ENCODE results near the gene UBAC2. TPM values are rescaled to one million over a fixed set of nuclear protein-coding genes. Genes with fewer than 3 reads are reported as not detected.

The UBAC2 gene
- total RNA-seq, 3 donors from 2014 or later, result 57.4 to 74.2 (median 67.5) TPM

- ATAC-seq, result no peak
- H3K9me3 ChIP-seq, result no peaks in the 10 kb centered on the region
- TF ChIP-seq CTCF (IDR thresholded peaks at IDR 0.05), result no peak
- DNase-seq, result no peak
- no peaks in the 10 kb centered on the region for H3K36me3 ChIP-seq (ENCODE audit: low read depth)
- H3K4me3 ChIP-seq, result no peak overlapping the region
- H3K4me1 ChIP-seq (ENCODE audit: low read depth), result no peaks in the 10 kb centered on the region
- intact Hi-C loops (cut with DNase I, micrococcal nuclease), result no loop called here
These were observed 193.4 kb downstream of the UBAC2 start for GRCh38 chr13:99393791-99394735.

GRCh38 chr13:99395436-99395835 lies 194.8 kb downstream of the UBAC2 start:
- no peak for TF ChIP-seq CTCF (IDR thresholded peaks at IDR 0.05)
- Histone ChIP-seq H3K4me1 (ENCODE audit: low read depth) (no peaks in the 10 kb centered on the region), H3K4me3 (no peak overlapping the region), H3K36me3 (ENCODE audit: low read depth) (no peaks in the 10 kb centered on the region), H3K9me3 (no peaks in the 10 kb centered on the region)
- ATAC-seq (no peak), DNase-seq (no peak)
- intact Hi-C loops (cut with DNase I, micrococcal nuclease), result no loop called here

GRCh38 chr13:99396446-99396845 lies 195.8 kb downstream of the UBAC2 start:
- ATAC-seq, result no peak
- Histone ChIP-seq H3K36me3 (ENCODE audit: low read depth) (no peaks in the 10 kb centered on the region), H3K4me1 (ENCODE audit: low read depth) (no peaks in the 10 kb centered on the region), H3K4me3 (no peak overlapping the region), H3K9me3 (no peaks in the 10 kb centered on the region)
- TF ChIP-seq CTCF (IDR thresholded peaks at IDR 0.05), result no peak
- no peak for DNase-seq
- intact Hi-C loops (cut with DNase I, micrococcal nuclease), result no loop called here

- H3K4me3 ChIP-seq, result no peak overlapping the region
- intact Hi-C loops (cut with DNase I, micrococcal nuclease), result no loop called here
- TF ChIP-seq CTCF (IDR thresholded peaks at IDR 0.05), result no peak
- H3K4me1 ChIP-seq (ENCODE audit: low read depth), result no peaks in the 10 kb centered on the region
- H3K9me3 ChIP-seq, result no peaks in the 10 kb centered on the region
- DNase-seq (no peak), ATAC-seq (no peak)
- H3K36me3 ChIP-seq (ENCODE audit: low read depth), result no peaks in the 10 kb centered on the region
These were observed 197.4 kb downstream of the UBAC2 start for GRCh38 chr13:99398071-99398470.

GRCh38 chr13:99398916-99399622 lies 198.4 kb downstream of the UBAC2 start:
- intact Hi-C loops (cut with DNase I, micrococcal nuclease), result no loop called here
- DNase-seq, result no peak
- no peak overlapping the region for H3K4me3 ChIP-seq
- no peaks in the 10 kb centered on the region for H3K9me3 ChIP-seq
- ATAC-seq, result no peak
- no peak for TF ChIP-seq CTCF (IDR thresholded peaks at IDR 0.05)
- H3K4me1 ChIP-seq (ENCODE audit: low read depth), result peaks cover 2% of the 10 kb centered on the region
- H3K36me3 ChIP-seq (ENCODE audit: low read depth), result no peaks in the 10 kb centered on the region
